PC-3 (cell line): ENCODE results near the gene MYL7. TPM values are rescaled to one million over a fixed set of nuclear protein-coding genes. Genes with fewer than 3 reads are reported as not detected.
"Not testable (repeated sequence)": the region's sequence is repeated elsewhere in the genome, so short reads cannot be mapped to it uniquely, and the experiment has no call there.

Experiments
- ATAC-seq: fragments of 200-7000 bp; cut with Tn5 transposase; 2 replicates; pipeline ENCODE4 v1.9.1; 2020; ENCODE audit warnings: mild to moderate bottlenecking, moderate library complexity
- BruUV-seq: library from RNA; stranded (reverse); fragments of 400-500 nt; replicated peaks from 2 replicates; lab custom pipeline; 2021; lab: Mats Ljungman, UMichigan
- CTCF ChIA-PET: fragments of 300-600 bp; sonication (Branson Sonifier 250); formaldehyde crosslinking; loops from one replicate; lab custom pipeline; 2022; ENCODE audit warnings: antibody characterized with exemption; lab: Charles Lee
- POLR2A ChIA-PET: fragments of 300-600 bp; sonication (Branson Sonifier 250); formaldehyde crosslinking; loops from one replicate; lab custom pipeline; 2022; ENCODE audit warnings: antibody characterized with exemption; ENCODE audit not compliant: unreplicated experiment; lab: Charles Lee
- DNase-seq: peaks from one replicate; pipeline ENCODE4 v3.0.0-alpha.2; 2015
- H2AFZ ChIP-seq: fragments of 300-600 bp; sonication (generic); 2 replicates; pipeline ENCODE4 v1.6.0; 2016; ENCODE audit warnings: antibody characterized with exemption, low read length
- H3F3A ChIP-seq: fragments of 300-600 bp; sonication (generic); one replicate; pipeline ENCODE4 v1.6.0; 2017; ENCODE audit warnings: antibody characterized with exemption, low read length, control low read depth, mild to moderate bottlenecking; ENCODE audit not compliant: unreplicated experiment
- H3K27ac ChIP-seq: fragments of 300-600 bp; sonication (generic); 2 replicates; pipeline ENCODE4 v1.5.1; 2016; ENCODE audit warnings: mild to moderate bottlenecking, low read length
- H3K27me3 ChIP-seq: fragments of 300-600 bp; sonication (generic); 2 replicates; pipeline ENCODE4 v1.6.1; 2016; ENCODE audit warnings: low read length, mixed read lengths
- H3K36me3 ChIP-seq: fragments of 300-600 bp; sonication (generic); 2 replicates; pipeline ENCODE4 v1.6.1; 2016; ENCODE audit warnings: low read depth, mixed run types, low read length, mixed read lengths
- H3K4me1 ChIP-seq: fragments of 300-600 bp; sonication (generic); 2 replicates; pipeline ENCODE4 v1.5.1; 2016; ENCODE audit warnings: low read length; ENCODE audit not compliant: insufficient read depth
- H3K4me2 ChIP-seq: fragments of 300-600 bp; sonication (generic); 2 replicates; pipeline ENCODE4 v1.6.0; 2016; ENCODE audit warnings: low read length
- H3K4me3 ChIP-seq: fragments of 300-600 bp; sonication (generic); 2 replicates; pipeline ENCODE4 v1.5.1; 2016; ENCODE audit warnings: mild to moderate bottlenecking, low read length, mixed read lengths
- H3K79me2 ChIP-seq: fragments of 300-600 bp; sonication (generic); 2 replicates; pipeline ENCODE4 v1.6.1; 2017; ENCODE audit warnings: low read length, mixed read lengths
- H3K9ac ChIP-seq: fragments of 300-600 bp; sonication (generic); 2 replicates; pipeline ENCODE4 v1.6.0; 2016; ENCODE audit warnings: mild to moderate bottlenecking, low read length
- H3K9me2 ChIP-seq: fragments of 300-600 bp; sonication (generic); replicated peaks from 2 replicates; pipeline ENCODE4 v1.6.1; 2016; ENCODE audit warnings: mixed run types, low read length, mixed read lengths
- H3K9me3 ChIP-seq: fragments of 300-600 bp; sonication (generic); 2 replicates; pipeline ENCODE4 v1.6.1; 2016; ENCODE audit warnings: low read length, mixed read lengths
- H4K20me1 ChIP-seq: fragments of 300-600 bp; sonication (generic); 2 replicates; pipeline ENCODE4 v1.6.1; 2016; ENCODE audit warnings: low read length, mixed read lengths
- CTCF ChIP-seq: fragments of 300-600 bp; sonication (generic); conservative IDR thresholded peaks from 2 replicates; pipeline ENCODE4 v1.5.1; 2017; ENCODE audit warnings: antibody characterized with exemption, low read depth, mild to moderate bottlenecking, low read length
- EZH2 ChIP-seq: fragments of 300-600 bp; sonication (generic); IDR thresholded peaks from one replicate; pipeline ENCODE4 v1.6.1; 2017; ENCODE audit warnings: antibody characterized with exemption, mild to moderate bottlenecking, low read length; ENCODE audit not compliant: unreplicated experiment
- EZH2phosphoT487 ChIP-seq: fragments of 300-600 bp; sonication (generic); IDR thresholded peaks from 2 replicates; pipeline ENCODE4 v1.6.1; 2018; ENCODE audit warnings: mild to moderate bottlenecking, antibody characterized with exemption, low read length, borderline replicate concordance
- intact Hi-C: fragments of 100-400 bp; cut with micrococcal nuclease; formaldehyde crosslinking; loops from 2 replicates; pipeline ENCODE4 v1.9.0; 2023
- total RNA-seq: library from RNA; depleted of rRNA; stranded (reverse); fragments of >200 nt; gene quantifications from 2 replicates; pipeline ENCODE4 v1.2.3, GENCODE V29; 2014

Gene MYL7
- total RNA-seq, 1 experiment from 2014 or later: not detected

DNA sequence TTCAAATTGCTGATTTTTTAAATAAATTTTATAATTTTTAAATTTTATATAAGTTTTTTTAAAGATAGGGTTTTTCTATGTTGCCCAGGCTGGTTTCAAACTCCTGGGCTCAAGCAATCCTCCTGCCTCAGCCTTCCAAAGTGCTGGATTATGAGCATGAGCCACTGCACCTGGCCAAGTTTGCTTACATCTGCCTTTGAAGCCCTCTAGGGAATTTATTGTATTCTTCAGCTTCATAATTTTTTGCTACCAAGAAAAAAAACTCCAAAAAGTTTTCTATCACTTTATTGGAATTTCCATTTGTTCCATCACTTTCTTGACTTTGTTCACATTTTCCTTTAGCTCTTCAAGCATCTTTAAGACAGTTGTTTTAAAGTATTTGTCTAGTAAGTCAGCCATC lies 14.0 kb downstream of the MYL7 start:
- Histone ChIP-seq H3K9me2 (no peaks in the 10 kb centered on the region), H3K9me3 (no peaks in the 10 kb centered on the region), H4K20me1 (no peaks in the 10 kb centered on the region), H3K9ac (no peak overlapping the region), H3K4me2 (no peak overlapping the region), H3F3A (no peaks in the 10 kb centered on the region), H3K4me1 (peaks cover 13% of the 10 kb centered on the region), H3K27ac (no peak overlapping the region), H2AFZ (no peak overlapping the region), H3K4me3 (no peak overlapping the region), H3K27me3 (no peaks in the 10 kb centered on the region), H3K36me3 (no peaks in the 10 kb centered on the region), H3K79me2 (peaks cover 10% of the 10 kb centered on the region)
- POLR2A ChIA-PET: interaction anchor here (0.6 kb wide), 1 partner anchor 189 kb away, joined by 4 read pairs; no protein-coding TSS in a partner anchor
- TF ChIP-seq CTCF: no peak
- no TSS peak for BruUV-seq
- DNase-seq (no peak), ATAC-seq (no peak)
- CTCF ChIA-PET: no interaction called here
- intact Hi-C loops: no loop called here

DNA sequence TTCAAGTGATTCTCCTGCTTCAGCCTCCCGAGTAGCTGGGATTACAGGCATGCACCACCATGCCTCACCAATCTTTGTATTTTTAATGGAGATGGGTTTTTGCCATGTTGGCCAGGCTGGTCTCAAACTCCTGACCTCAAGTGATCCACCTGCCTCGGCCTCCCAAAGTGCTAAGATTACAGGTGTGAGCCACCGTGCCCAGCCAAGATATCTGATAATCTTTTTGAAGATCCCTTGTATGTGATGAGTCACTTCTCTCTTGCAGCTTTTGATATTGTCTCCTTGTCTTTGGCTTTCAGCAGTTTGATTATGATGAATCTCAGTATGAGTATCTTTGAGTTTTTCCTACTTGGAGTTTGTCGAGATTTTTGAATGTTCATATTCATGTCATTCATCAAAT lies 14.6 kb downstream of the MYL7 start:
- H3F3A ChIP-seq, H3K9me2 ChIP-seq, H3K27me3 ChIP-seq, H3K36me3 ChIP-seq, H2AFZ ChIP-seq, BruUV-seq, H4K20me1 ChIP-seq, H3K27ac ChIP-seq, POLR2A ChIA-PET, DNase-seq, CTCF ChIA-PET, ATAC-seq, H3K4me2 ChIP-seq, H3K9me3 ChIP-seq, H3K9ac ChIP-seq, intact Hi-C loops, H3K4me3 ChIP-seq: not testable (repeated sequence)
- H3K79me2 ChIP-seq: peaks cover 16% of the 10 kb centered on the region
- H3K4me1 ChIP-seq: peaks cover 19% of the 10 kb centered on the region

DNA sequence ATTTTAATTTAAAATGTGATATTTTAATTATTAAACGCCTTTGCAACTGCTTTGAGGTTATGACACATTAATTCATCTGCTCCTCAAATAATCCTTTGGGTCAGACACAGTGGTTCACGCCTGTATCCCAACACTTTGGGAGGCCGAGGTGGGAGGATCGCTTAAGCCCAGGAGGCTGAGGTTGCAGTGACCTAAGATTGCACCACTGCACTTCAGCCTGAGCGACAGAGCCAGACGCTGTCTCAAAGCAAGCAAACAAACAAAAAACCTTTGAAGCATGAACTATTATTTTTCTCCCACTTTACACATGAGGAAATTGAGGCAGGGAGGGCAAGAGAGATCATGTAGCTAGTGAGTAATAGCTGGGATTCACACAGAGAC lies 16.3 kb downstream of the MYL7 start:
- no peak overlapping the region for H3K9ac ChIP-seq
- BruUV-seq: no TSS peak
- intact Hi-C loops: no loop called here
- H2AFZ ChIP-seq: no peak overlapping the region
- H4K20me1 ChIP-seq: no peaks in the 10 kb centered on the region
- H3K9me3 ChIP-seq: no peaks in the 10 kb centered on the region
- H3F3A ChIP-seq: no peaks in the 10 kb centered on the region
- ATAC-seq: no peak
- ChIA-PET CTCF (interaction anchor here (0.6 kb wide), 1 partner anchor 29 kb away, joined by 6 read pairs; no protein-coding TSS in a partner anchor), POLR2A (no interaction called here)
- H3K27ac ChIP-seq: no peak overlapping the region
- no peak overlapping the region for H3K4me2 ChIP-seq
- H3K9me2 ChIP-seq: no peaks in the 10 kb centered on the region
- DNase-seq: no peak
- H3K4me3 ChIP-seq: no peak overlapping the region
- no peaks in the 10 kb centered on the region for H3K27me3 ChIP-seq
- TF ChIP-seq CTCF (no peak), EZH2 (no peak), EZH2phosphoT487 (no peak)
- peaks cover 15% of the 10 kb centered on the region; the same call in 1 of the 2 replicates for H3K36me3 ChIP-seq
- peaks cover 20% of the 10 kb centered on the region for H3K4me1 ChIP-seq
- peaks cover 33% of the 10 kb centered on the region for H3K79me2 ChIP-seq
